ENCODE data around the gene TIMD4.

DNA sequence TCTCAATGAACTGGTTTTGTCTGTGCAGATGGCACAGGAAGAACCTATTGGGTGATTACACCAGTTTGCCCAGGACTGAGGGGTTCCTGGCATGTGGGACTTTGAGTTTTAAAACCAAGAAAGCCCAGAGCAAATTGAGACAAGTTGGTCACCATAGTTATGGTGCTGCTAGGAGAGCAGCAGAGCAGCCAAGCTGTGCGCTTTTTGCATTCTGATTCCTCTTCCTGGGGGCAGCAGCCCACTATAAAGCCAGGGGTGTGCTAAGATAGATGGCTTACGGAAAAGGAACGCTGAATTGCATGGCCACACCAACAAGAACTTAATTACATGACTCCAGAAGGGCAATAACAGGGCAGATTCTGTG is 49.7 kb downstream of the TIMD4 start:
- TF ChIP-seq EZH2 (IDR thresholded peaks at IDR 0.05; ENCODE audit: borderline replicate concordance, insufficient read depth, low read depth, low read length, poor library complexity, severe bottlenecking) = no peak
- TF ChIP-seq, protein P1, sequence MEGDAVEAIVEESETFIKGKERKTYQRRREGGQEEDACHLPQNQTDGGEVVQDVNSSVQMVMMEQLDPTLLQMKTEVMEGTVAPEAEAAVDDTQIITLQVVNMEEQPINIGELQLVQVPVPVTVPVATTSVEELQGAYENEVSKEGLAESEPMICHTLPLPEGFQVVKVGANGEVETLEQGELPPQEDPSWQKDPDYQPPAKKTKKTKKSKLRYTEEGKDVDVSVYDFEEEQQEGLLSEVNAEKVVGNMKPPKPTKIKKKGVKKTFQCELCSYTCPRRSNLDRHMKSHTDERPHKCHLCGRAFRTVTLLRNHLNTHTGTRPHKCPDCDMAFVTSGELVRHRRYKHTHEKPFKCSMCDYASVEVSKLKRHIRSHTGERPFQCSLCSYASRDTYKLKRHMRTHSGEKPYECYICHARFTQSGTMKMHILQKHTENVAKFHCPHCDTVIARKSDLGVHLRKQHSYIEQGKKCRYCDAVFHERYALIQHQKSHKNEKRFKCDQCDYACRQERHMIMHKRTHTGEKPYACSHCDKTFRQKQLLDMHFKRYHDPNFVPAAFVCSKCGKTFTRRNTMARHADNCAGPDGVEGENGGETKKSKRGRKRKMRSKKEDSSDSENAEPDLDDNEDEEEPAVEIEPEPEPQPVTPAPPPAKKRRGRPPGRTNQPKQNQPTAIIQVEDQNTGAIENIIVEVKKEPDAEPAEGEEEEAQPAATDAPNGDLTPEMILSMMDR (IDR thresholded peaks at IDR 0.05) = no peak
